HG03342 (cell line): ENCODE measurements around the gene MORC4.

ENCODE experiments used
- ATAC-seq: cut with Tn5 transposase; IDR thresholded peaks from one replicate; pipeline ENCODE4 v1.9.1; 2021; ENCODE audit warnings: mild to moderate bottlenecking, moderate library complexity; ENCODE audit not compliant: unreplicated experiment

Gene MORC4

DNA sequence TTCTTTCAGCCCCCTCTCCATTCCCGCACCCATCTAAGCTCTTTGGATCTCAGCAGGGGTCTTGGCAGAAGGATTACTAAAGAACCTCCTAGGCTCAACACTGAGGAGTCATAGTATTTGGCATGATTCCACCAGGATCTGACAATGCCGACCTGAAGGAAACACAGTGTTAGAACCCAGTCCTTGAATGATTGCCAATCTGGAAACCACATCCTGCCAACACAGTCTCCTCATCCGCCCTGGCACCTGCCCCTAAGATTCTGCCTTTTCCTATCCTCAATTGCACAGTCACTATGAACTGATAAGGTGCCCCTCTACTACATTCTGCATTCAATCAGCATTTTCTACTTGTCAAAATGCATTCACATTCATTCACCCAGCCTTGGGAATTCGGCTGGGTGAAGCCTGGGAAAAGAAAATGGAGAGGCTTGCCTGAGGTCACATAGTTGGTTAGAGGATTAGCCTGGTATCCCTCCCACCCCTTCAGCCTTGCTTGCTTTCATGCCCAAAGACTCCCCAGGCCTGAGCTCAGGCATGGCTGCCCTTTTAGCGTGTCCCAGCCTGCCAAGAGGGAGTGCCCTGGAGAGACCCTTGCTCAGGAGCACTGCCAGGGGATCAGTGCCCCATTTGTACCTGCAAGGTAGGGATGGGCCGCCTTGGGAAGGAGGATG is 82.0 kb downstream of the MORC4 start:
- no peak for ATAC-seq

GRCh38 chrX:106912864-106913263 is 87.1 kb downstream of the MORC4 start:
- no peak for ATAC-seq

- no peak for ATAC-seq
Measured at GRCh38 chrX:106906361-106906760, 93.7 kb downstream of the MORC4 start.

DNA sequence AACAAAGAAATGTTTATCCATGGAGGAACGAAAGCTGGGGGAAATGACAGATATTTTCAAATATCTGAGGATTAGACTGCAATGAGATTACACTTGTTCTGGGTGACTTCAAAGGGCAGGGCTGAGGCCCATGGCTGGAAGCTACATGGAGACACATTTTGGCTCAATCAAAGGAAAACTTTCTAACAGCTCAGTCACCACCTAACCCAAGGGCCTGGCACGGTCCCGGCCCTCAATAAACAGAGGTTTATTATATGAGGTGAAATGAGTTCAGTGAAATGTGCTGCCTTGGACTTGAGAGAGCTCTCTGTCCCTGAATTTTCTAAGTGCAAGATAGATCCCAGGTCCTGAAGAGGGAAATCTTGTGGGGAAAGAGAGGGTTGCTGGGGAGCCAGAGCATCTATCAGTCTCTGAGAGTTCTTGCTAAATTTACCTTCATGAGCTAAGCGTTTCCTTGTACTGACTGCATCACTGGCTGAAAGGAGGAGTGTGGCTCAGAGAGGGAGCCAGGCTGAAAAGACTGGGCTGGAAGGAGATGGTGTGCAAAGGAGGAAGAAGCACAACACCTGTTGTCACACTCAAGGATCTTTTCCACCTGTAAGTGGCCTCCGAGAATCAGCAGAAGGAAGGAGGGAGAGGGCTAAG is 94.8 kb downstream of the MORC4 start:
- ATAC-seq: no peak

- ATAC-seq: no peak
Measured at GRCh38 chrX:106903856-106904528, 96.0 kb downstream of the MORC4 start.

GRCh38 chrX:106903291-106903824 is 96.7 kb downstream of the MORC4 start, which contains the start of gene RIPPLY1:
Gene RIPPLY1, minus strand, starts transcription at chrX:106903341. Its CDS starts 54 bp downstream, at chrX:106903287.
- no peak for ATAC-seq

- no peak for ATAC-seq
Measured at GRCh38 chrX:106902684-106903083, 97.3 kb downstream of the MORC4 start.

GRCh38 chrX:106901781-106902219 is 98.2 kb downstream of the MORC4 start:
- ATAC-seq: no peak

- no peak for ATAC-seq
Measured at GRCh38 chrX:106901341-106901740, 98.7 kb downstream of the MORC4 start.

DNA sequence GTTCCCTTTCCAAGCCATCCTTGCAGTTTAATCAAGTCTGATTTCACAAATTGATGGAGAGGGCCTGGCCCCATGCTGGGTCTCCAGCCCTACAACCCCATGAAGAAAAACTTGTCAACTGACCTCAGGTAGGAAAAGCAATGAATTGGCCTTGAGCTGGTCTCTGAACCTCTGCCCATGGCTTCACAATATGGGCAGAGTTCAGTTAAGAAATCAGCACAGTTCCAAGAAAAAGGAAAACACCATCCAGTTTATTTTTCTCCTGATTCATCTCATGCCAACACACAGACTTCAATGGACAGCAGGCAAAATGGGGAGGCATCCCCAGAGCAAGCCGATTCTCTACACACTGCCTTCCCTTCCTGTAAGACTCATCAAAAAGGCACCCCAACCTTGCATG is 100.2 kb downstream of the MORC4 start:
- ATAC-seq: no peak

- no peak for ATAC-seq
Measured at GRCh38 chrX:106899276-106899675, 100.7 kb downstream of the MORC4 start.

GRCh38 chrX:106898462-106898861 is 101.5 kb downstream of the MORC4 start:
- ATAC-seq: peak; percentile 77

DNA sequence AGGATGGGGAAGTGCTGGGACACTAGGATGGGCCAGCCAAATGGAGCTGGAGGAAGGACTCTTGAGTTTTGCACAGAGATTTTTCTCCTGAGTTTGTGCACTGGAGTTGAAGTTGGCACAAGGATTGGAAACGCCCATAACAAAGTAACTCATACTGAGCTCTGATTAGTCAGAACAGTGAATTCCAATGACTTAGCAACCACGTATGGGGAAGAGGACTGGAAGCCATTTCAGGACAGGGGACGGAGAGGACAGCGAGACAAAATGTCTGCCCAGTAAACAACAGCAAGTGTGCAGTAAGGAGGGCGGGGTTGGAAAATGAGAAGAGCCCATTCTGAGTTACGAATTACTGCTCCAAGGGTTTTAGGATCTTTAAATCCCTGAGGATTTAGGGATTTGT is 102.8 kb downstream of the MORC4 start:
- no peak for ATAC-seq

DNA sequence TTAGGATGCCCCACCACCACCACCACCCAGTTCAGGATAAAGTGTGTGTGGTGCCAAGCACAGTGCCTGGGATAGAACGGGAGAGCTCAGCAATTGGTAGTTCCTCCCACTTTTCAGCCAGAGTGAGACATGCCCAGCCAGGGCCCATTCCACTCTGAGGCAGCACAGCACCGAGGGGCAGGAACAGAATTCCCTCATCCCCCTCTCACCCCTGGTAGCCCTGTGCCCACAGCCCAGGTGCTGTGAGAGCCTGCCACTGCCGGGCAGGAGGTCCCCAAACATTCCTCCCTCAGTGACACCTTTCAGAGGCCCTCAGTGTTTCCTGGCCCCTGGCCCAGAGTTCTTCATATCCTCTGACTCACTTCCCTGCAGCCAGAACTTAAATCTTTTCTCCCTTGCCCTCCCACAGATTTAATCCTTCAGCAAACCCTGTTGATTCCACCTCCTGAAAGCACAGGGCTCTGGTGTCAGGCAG is 105.0 kb downstream of the MORC4 start:
- ATAC-seq: no peak

DNA sequence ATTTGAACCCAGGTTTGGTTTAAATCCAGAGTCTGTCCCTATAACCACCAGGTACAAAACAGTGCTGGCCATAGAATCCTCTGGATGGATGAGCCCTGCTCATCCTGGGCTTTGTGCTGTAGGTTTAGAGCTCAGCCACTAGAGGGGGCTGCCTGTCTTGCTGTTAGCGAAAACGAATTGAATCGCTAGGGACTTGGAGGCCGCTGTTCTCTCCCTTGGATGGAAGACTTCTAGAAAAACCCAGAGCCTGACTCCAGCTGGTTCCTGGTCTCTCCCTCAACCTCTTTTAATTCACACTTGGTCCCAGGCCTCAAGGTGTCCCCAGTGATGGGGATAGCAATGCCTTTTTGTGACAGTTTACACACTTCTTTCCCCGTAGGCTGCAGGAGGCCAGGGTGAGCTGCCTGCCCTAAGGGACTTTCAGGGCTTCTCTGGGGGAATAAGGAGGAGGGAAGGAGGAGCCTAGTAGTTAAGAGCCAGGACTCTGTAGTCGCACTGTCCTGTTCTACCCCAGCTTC is 105.6 kb downstream of the MORC4 start:
- ATAC-seq: peak; percentile 76

DNA sequence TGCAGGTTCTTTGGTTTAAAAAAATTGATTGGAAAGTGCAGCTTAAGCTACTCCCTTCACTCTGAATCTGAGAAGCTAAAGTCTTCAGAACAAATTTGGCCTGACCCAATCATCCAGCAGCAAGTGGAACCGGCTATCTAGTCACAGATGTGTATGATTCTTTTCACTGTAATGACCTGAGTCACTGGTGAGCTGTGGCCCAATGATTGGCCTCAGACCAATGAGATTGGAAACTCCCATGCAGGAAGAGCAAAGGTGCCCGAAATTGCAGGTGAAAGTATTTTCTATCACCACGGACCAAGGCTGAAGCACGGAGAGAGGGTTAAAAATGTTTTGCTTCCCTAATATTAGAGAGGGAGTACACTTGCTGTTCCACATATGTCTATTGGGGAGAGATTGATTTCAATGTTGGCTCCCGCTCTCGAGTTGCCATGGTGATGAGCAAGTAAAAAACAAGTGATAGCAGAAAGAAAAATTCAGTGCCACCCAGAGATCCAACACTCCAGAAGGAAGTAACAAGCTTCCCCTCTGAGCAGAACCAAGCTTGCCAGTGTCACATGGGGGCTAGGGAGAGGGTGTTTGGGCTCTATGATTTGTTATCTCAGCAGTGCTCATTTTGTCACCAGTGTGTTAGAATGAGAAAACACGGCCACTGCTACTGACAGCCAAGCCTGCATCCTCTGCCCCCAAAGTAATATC is 108.1 kb downstream of the MORC4 start:
- ATAC-seq: no peak
